Neuronal stem cell (in vitro differentiated cells): ENCODE data around the gene BBS1.

Source experiments
- DNase-seq: peaks from one replicate; pipeline ENCODE4 v3.0.0-alpha.2; 2013; ENCODE audit warnings: low spot score
- H2AFZ ChIP-seq: one replicate; pipeline ENCODE4 v1.6.1; 2013; ENCODE audit warnings: mild to moderate bottlenecking, low read length, inconsistent platforms
- H2AK5ac ChIP-seq: 2 replicates; pipeline ENCODE4 v1.6.1; 2013; ENCODE audit warnings: low read depth, mild to moderate bottlenecking, inconsistent platforms, low read length, moderate library complexity, mixed read lengths
- H2BK120ac ChIP-seq: 2 replicates; pipeline ENCODE4 v1.6.1; 2013; ENCODE audit warnings: low read depth, mild to moderate bottlenecking, inconsistent platforms, low read length, moderate library complexity, mixed read lengths
- H2BK12ac ChIP-seq: one replicate; pipeline ENCODE4 v1.6.1; 2013; ENCODE audit warnings: low read length, inconsistent platforms
- H2BK15ac ChIP-seq: 2 replicates; pipeline ENCODE4 v1.6.1; 2013; ENCODE audit warnings: mild to moderate bottlenecking, low read length, inconsistent platforms, mixed read lengths
- H2BK5ac ChIP-seq: one replicate; pipeline ENCODE4 v1.6.1; 2013; ENCODE audit warnings: inconsistent platforms, mild to moderate bottlenecking, low read length, moderate library complexity
- H3K14ac ChIP-seq: one replicate; pipeline ENCODE4 v1.6.1; 2013; ENCODE audit warnings: low read length, inconsistent platforms
- H3K18ac ChIP-seq: 2 replicates; pipeline ENCODE4 v1.6.1; 2013; ENCODE audit warnings: low read length, inconsistent platforms
- H3K23ac ChIP-seq: 2 replicates; pipeline ENCODE4 v1.6.1; 2013; ENCODE audit warnings: low read depth, mild to moderate bottlenecking, mixed read lengths, low read length, inconsistent platforms; ENCODE audit not compliant: poor library complexity
- H3K27ac ChIP-seq: replicated peaks from 3 replicates; pipeline ENCODE4 v1.5.1; 2013; ENCODE audit warnings: low read length, inconsistent platforms
- H3K27me3 ChIP-seq, 3 experiments: 2 replicates each; pipeline ENCODE4 v1.6.1; 2013; ENCODE audit warnings: low read length in 3 of 3, mild to moderate bottlenecking in 2 of 3, inconsistent platforms in 1 of 3, low read depth in 1 of 3, mixed read lengths in 1 of 3, moderate library complexity in 1 of 3; ENCODE audit not compliant: control insufficient read depth in 3 of 3, insufficient read depth in 3 of 3
- H3K36me3 ChIP-seq, 2 donors: replicated peaks in 1 of 2; 2 replicates each; pipeline ENCODE4 v1.6.1; 2013; ENCODE audit warnings: low read length in 2 of 2; ENCODE audit not compliant: control insufficient read depth in 2 of 2, insufficient read depth in 2 of 2
- H3K4ac ChIP-seq: 2 replicates; pipeline ENCODE4 v1.6.1; 2013; ENCODE audit warnings: inconsistent platforms, mild to moderate bottlenecking, low read length, moderate library complexity
- H3K4me1 ChIP-seq, 2 donors: 1 replicate in 1 of 2; 2 replicates in 1 of 2; pipeline ENCODE4 v1.6.1; 2013; ENCODE audit warnings: low read length in 2 of 2, low read depth in 1 of 2; ENCODE audit not compliant: control insufficient read depth in 2 of 2, insufficient read depth in 1 of 2
- H3K4me2 ChIP-seq: one replicate; pipeline ENCODE4 v1.6.1; 2013; ENCODE audit warnings: mild to moderate bottlenecking, low read length, inconsistent platforms; ENCODE audit not compliant: insufficient read depth, poor library complexity, severe bottlenecking
- H3K4me3 ChIP-seq, 2 donors: 2 replicates each; pipeline ENCODE4 v1.5.1; 2013; ENCODE audit warnings: low read length in 2 of 2, mild to moderate bottlenecking in 2 of 2, inconsistent platforms in 1 of 2, moderate library complexity in 1 of 2
- H3K79me1 ChIP-seq: one replicate; pipeline ENCODE4 v1.6.1; 2013; ENCODE audit warnings: low read depth, mild to moderate bottlenecking, inconsistent platforms, low read length, moderate library complexity
- H3K9ac ChIP-seq: one replicate; pipeline ENCODE4 v1.6.1; 2013; ENCODE audit warnings: mild to moderate bottlenecking, low read depth, low read length, inconsistent platforms; ENCODE audit not compliant: poor library complexity
- H3K9me3 ChIP-seq, 2 donors: replicated peaks in 1 of 2; 2 replicates each; pipeline versions ENCODE3 to v1.6.1; 2013; ENCODE audit warnings: low read length in 2 of 2, mild to moderate bottlenecking in 2 of 2, inconsistent platforms in 1 of 2, low read depth in 1 of 2, mixed read lengths in 1 of 2, moderate library complexity in 1 of 2; ENCODE audit not compliant: control insufficient read depth in 2 of 2, insufficient read depth in 1 of 2
- H4K8ac ChIP-seq: one replicate; pipeline ENCODE4 v1.6.1; 2013; ENCODE audit warnings: low read depth, mild to moderate bottlenecking, inconsistent platforms, low read length, moderate library complexity
- H4K91ac ChIP-seq: one replicate; pipeline ENCODE4 v1.6.1; 2013; ENCODE audit warnings: low read length, low read depth, mild to moderate bottlenecking, inconsistent platforms; ENCODE audit not compliant: poor library complexity
- WGBS, 2 donors: extraction: QIAGEN DNeasy Blood & Tissue Kit; methylation state at CpG; one replicate each; pipeline ENCODE4 v1.1.7; 2013; ENCODE audit warnings: missing lambda C conversion rate in 2 of 2, mixed read lengths in 1 of 2; ENCODE audit not compliant: insufficient read length in 2 of 2, insufficient replicate concordance in 1 of 2; ENCODE audit errors: extremely low coverage in 2 of 2; 5-methylcytosine and 5-hydroxymethylcytosine counted together

Gene BBS1

DNA sequence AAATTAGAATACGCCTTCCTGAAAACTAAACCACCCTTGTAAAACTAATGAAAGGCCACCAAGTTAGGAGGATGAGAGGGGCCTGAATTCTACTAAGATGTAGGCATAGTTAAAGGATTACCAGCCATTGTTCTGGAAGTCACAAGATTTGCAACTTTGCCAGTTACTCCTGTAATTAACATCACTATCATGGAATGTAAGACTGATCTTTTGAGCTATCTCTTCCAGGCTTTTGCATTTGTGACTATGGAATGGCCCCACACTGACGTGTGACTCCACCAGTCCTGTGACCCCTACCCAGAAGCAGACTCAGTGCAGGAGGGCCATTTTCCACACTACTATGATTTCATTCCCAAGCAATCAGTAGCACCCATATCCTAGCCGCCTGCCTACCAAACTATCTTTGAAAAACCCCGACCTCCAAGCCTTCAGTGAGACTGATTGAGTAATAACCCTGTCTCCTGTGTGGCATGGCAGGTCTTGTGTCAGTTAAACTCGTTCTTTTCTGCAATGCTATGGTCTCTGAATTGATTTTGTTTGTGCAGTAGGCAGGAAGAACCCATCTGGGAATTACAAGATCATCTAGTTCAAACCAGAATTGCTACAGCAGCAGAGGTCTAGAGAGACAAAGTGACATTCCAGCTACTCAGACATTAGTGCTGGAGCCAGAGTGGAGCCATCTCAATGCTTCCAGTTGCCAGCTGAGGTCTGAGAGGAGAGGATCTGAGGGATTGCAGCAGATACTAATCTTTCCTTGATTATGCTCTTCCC is 59.8 kb downstream of the BBS1 start:
- peaks cover 6 to 13% of the 10 kb centered on the region in 2 donors for H3K4me1 ChIP-seq
- H4K91ac ChIP-seq, result no peak overlapping the region
- no peak overlapping the region for H3K23ac ChIP-seq
- DNase-seq, result no peak
- H4K8ac ChIP-seq, result no peak overlapping the region
- peak overlapping the region; percentile 70 for H2AFZ ChIP-seq
- H3K4ac ChIP-seq, result no peak overlapping the region
- no peak overlapping the region for H3K27ac ChIP-seq
- H2BK120ac ChIP-seq, result no peak overlapping the region
- H3K9me3 ChIP-seq, result no peaks in the 10 kb centered on the region
- no peaks in the 10 kb centered on the region for H3K36me3 ChIP-seq
- H3K9ac ChIP-seq, result no peak overlapping the region
- no peak overlapping the region for H2BK15ac ChIP-seq
- H2AK5ac ChIP-seq, result no peak overlapping the region
- no peaks in the 10 kb centered on the region for H3K27me3 ChIP-seq
- no peak overlapping the region for H3K4me2 ChIP-seq
- H3K79me1 ChIP-seq, result no peaks in the 10 kb centered on the region
- H2BK5ac ChIP-seq, result no peak overlapping the region
- WGBS, 2 donors, result no CpG with 5 or more reads among the region's 5 CpGs
- no peak overlapping the region for H3K14ac ChIP-seq
- H2BK12ac ChIP-seq, result no peak overlapping the region
- H3K18ac ChIP-seq, result no peak overlapping the region
- no peak overlapping the region for H3K4me3 ChIP-seq

- Histone ChIP-seq H3K4ac (no peak overlapping the region), H3K79me1 (no peaks in the 10 kb centered on the region), H3K27me3 (no peaks in the 10 kb centered on the region), H4K91ac (no peak overlapping the region), H3K27ac (no peak overlapping the region), H2BK15ac (no peak overlapping the region), H3K36me3 (no peaks in the 10 kb centered on the region), H2BK12ac (no peak overlapping the region), H3K23ac (no peak overlapping the region), H3K4me2 (no peak overlapping the region), H3K9ac (no peak overlapping the region), H3K4me3 (no peak overlapping the region), H3K4me1 (peaks cover 6 to 13% of the 10 kb centered on the region in 2 donors), H3K18ac (no peak overlapping the region), H2AK5ac (no peak overlapping the region), H3K9me3 (no peaks in the 10 kb centered on the region), H4K8ac (no peak overlapping the region), H2BK5ac (no peak overlapping the region), H2BK120ac (no peak overlapping the region), H3K14ac (no peak overlapping the region), H2AFZ (peak overlapping the region; percentile 70)
- no peak for DNase-seq
- no CpG with 5 or more reads among the region's 2 CpGs for WGBS, 2 donors
Measured at GRCh38 chr11:66570850-66571180, 60.4 kb downstream of the BBS1 start.

DNA sequence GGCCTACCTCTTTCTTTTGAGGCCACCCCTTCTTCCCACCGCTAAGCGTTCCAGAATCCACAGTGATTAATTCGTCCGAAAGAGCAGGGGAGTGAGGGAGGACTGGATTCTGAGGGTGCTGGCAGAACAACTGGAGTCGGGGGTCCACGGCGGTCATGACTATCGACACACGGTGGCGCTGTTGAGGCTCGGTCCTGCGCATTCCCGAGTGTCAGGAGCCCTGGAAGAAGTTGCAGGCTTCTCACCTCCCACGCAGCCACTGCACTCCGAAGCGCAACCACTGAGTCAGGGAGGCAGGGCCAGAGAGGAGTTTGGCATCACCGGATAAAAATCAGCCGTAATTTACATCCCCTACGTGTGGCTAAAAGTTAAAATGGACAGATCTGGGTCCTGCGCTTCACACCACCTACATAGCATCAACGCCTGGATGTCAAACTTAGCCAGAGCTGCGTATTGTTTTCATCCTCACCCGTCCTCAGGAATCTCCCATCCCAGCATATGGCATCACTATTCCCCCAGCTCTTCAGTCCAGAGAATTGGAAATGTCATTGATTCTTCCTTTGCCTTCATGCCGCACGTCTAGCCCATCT is 68.7 kb downstream of the BBS1 start:
- no peak overlapping the region for H4K91ac ChIP-seq
- H2AK5ac ChIP-seq, result no peak overlapping the region
- no peak overlapping the region for H3K27ac ChIP-seq
- H2BK15ac ChIP-seq, result no peak overlapping the region
- no peak overlapping the region for H3K4ac ChIP-seq
- peaks cover 0 to 3% of the 10 kb centered on the region in 2 donors for H3K4me1 ChIP-seq
- H2BK12ac ChIP-seq, result no peak overlapping the region
- no peak overlapping the region for H3K9ac ChIP-seq
- WGBS, 2 donors, result no CpG with 5 or more reads among the region's 25 CpGs
- no peak overlapping the region for H2BK5ac ChIP-seq
- H3K23ac ChIP-seq, result no peak overlapping the region
- H3K4me3 ChIP-seq, result no peak overlapping the region
- H3K27me3 ChIP-seq, result peaks cover 0 to 3% (median 0%) of the 10 kb centered on the region in 3 experiments
- peaks cover 0 to 8% of the 10 kb centered on the region in 2 donors for H3K9me3 ChIP-seq
- no peak overlapping the region for H4K8ac ChIP-seq
- H2BK120ac ChIP-seq, result peak overlapping the region; percentile 42
- H3K4me2 ChIP-seq, result peak overlapping the region; percentile 13
- H3K36me3 ChIP-seq, result no peaks in the 10 kb centered on the region
- DNase-seq, result peak; percentile 64
- H3K79me1 ChIP-seq, result no peaks in the 10 kb centered on the region
- peak overlapping the region; percentile 30 for H2AFZ ChIP-seq
- H3K18ac ChIP-seq, result peak overlapping the region; percentile 28
- H3K14ac ChIP-seq, result no peak overlapping the region

DNA sequence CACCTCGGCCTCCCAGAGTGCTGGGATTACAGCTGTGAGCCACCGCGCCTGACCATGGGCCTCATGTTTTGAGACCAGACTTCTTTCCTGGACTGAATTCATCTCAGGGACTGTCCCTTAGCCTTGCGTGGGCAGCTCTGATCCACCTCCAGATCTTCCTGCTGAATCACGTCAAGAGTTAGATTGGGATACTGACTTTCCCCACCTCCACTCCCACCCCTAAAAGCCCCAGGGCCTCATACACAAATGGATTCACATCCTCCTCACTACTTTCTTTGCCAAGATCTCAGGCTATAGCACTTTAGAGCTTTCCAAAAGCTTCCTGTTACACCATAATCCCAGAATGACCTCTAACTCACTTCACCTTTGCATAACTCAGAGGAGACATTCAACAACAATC is 70.4 kb downstream of the BBS1 start:
- no peak overlapping the region for H2BK12ac ChIP-seq
- no peak overlapping the region for H3K4me2 ChIP-seq
- H3K27ac ChIP-seq, result no peak overlapping the region
- no peak overlapping the region for H3K14ac ChIP-seq
- no peak overlapping the region for H3K4ac ChIP-seq
- H4K8ac ChIP-seq, result no peak overlapping the region
- no peak overlapping the region for H3K18ac ChIP-seq
- no peak overlapping the region for H3K9ac ChIP-seq
- peaks cover 0 to 3% (median 0%) of the 10 kb centered on the region in 3 experiments for H3K27me3 ChIP-seq
- no peak for DNase-seq
- H2AK5ac ChIP-seq, result no peak overlapping the region
- no peaks in the 10 kb centered on the region for H3K36me3 ChIP-seq
- no peak overlapping the region for H2BK120ac ChIP-seq
- H2AFZ ChIP-seq, result no peak overlapping the region
- H3K9me3 ChIP-seq, result peaks cover 0 to 8% of the 10 kb centered on the region in 2 donors
- no peak overlapping the region for H2BK15ac ChIP-seq
- H3K4me1 ChIP-seq, result peaks cover 0 to 3% of the 10 kb centered on the region in 2 donors
- no peak overlapping the region for H3K23ac ChIP-seq
- WGBS, 2 donors, result no CpG with 5 or more reads among the region's 5 CpGs
- H4K91ac ChIP-seq, result no peak overlapping the region
- no peak overlapping the region for H3K4me3 ChIP-seq
- H3K79me1 ChIP-seq, result no peaks in the 10 kb centered on the region
- no peak overlapping the region for H2BK5ac ChIP-seq
